ENCODE data around the gene LRRC4B.

The LRRC4B gene

GRCh38 chr19:50569938-50570540, 1.8 kb upstream of the LRRC4B start:
- no peak for DNase-seq

- DNase-seq = no peak
These were observed 778 bp upstream of the LRRC4B start for GRCh38 chr19:50568728-50569698.

- DNase-seq = no peak
These were observed 988 bp downstream of the LRRC4B start for GRCh38 chr19:50567052-50567841.

- no peak for DNase-seq
These were observed 2.0 kb downstream of the LRRC4B start for GRCh38 chr19:50565984-50566903.

- no peak for DNase-seq
These were observed 3.8 kb downstream of the LRRC4B start for GRCh38 chr19:50564229-50565105.

- no peak for DNase-seq
These were observed 4.6 kb downstream of the LRRC4B start for GRCh38 chr19:50563597-50563996.

GRCh38 chr19:50562996-50563395, 5.2 kb downstream of the LRRC4B start:
- no peak for DNase-seq

GRCh38 chr19:50562329-50562728, 5.9 kb downstream of the LRRC4B start:
- no peak for DNase-seq

- DNase-seq = no peak
These were observed 8.6 kb downstream of the LRRC4B start for GRCh38 chr19:50559636-50560035.

- DNase-seq = no peak
These were observed 9.8 kb downstream of the LRRC4B start for GRCh38 chr19:50558449-50558848.

GRCh38 chr19:50558039-50558438, 10.2 kb downstream of the LRRC4B start:
- no peak for DNase-seq

- no peak for DNase-seq
These were observed 11.1 kb downstream of the LRRC4B start for GRCh38 chr19:50557009-50557613.

GRCh38 chr19:50556282-50557008, 11.8 kb downstream of the LRRC4B start:
- DNase-seq = peak in 1 of 2 experiments; percentile 80

- peak in 1 of 2 experiments; percentile 48 for DNase-seq
These were observed 12.6 kb downstream of the LRRC4B start for GRCh38 chr19:50555450-50556281.

- DNase-seq = no peak
These were observed 13.2 kb downstream of the LRRC4B start for GRCh38 chr19:50555033-50555432.

GRCh38 chr19:50554212-50554611, 14.0 kb downstream of the LRRC4B start:
- no peak for DNase-seq

GRCh38 chr19:50553134-50553703, 15.0 kb downstream of the LRRC4B start:
- no peak for DNase-seq

- no peak for DNase-seq
These were observed 15.7 kb downstream of the LRRC4B start for GRCh38 chr19:50552540-50552939.

GRCh38 chr19:50551715-50552187, 16.5 kb downstream of the LRRC4B start:
- DNase-seq = no peak
